GM21737 (cell line): ENCODE results near the gene AGAP6.
"Not testable (repeated sequence)": the region's sequence is repeated elsewhere in the genome, so short reads cannot be mapped to it uniquely, and the experiment has no call there.

ENCODE experiments used
- ATAC-seq: cut with Tn5 transposase; IDR thresholded peaks from one replicate; pipeline ENCODE4 v1.9.1; 2021; ENCODE audit warnings: mild to moderate bottlenecking, moderate library complexity; ENCODE audit not compliant: unreplicated experiment

Gene AGAP6

DNA sequence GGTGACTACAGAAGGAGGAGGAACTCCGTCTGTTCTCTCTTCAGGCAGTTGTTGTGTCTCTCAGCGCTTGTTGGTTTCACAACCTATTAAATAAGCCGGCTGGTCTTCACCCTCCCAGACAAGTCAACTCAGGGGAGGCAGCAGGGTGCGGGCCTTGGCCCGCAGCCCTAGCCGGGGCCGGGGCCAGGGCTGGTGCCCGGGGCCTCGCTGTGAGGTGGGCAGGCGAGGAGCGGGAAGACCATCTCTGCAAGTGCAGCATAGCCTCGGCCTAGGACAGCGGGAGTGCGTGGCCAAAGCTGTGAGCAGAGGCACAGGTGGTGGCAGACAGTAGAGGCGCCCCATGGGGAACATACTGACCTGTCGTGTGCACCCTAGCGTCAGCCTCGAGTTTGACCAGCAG is at the start of gene AGAP6:
TSS of gene AGAP6 (plus strand) at position 31 of the 400 bp plus-strand sequence. CDS start at position 341, 310 bp downstream.
- not testable (repeated sequence) for ATAC-seq

DNA sequence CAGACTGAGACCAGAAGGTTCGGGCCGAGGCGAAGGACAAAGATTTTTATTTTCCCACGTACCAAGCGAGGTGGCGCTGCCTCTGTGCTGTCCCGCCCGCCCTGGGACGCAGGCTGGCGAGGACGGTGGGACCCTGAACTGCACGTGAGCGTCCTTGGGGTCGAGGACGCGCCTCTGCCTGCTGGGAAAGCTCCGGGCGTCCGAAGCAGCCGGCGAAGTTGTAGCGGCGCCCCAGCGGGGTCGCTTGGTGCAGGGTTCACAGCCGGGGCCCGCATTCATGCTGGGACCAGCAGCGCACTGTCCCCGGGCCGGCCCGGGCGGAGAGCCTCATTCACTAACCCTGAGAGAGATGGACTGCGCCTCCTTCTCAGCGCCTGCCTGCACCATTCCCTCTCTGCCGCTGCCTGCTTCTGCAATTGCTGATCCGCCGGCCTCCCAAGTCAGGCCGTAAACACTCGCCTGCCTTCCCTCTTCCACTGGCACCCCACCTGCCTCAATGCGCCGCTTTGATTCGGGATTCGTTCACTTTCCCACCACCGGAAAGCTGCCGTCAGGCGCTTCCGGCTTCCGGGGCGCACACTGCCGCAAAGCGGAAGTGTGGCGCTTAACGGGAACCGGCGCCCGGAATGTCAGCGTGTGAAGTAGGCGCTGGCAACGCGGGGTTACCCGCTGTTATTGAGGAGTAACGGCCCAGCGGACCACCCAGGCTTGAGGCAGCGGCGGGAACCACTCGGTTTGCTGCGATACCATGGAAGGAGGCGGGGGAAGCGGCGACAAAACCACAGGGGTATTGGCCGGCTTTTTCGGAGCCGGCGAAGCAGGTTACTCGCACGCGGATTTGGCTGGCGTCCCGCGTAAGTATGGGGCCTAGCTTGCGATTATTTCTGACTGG is 46.5 kb upstream of the AGAP6 start, which contains the start of the genes PARG and TIMM23B:
TSS of gene PARG (minus strand) at position 581 of the 892 bp plus-strand sequence. CDS start at position 279, 302 bp downstream.
TSS of gene TIMM23B (plus strand) at position 607 of the 892 bp plus-strand sequence. CDS start at position 749, 142 bp downstream.
- ATAC-seq = peak; percentile 74

DNA sequence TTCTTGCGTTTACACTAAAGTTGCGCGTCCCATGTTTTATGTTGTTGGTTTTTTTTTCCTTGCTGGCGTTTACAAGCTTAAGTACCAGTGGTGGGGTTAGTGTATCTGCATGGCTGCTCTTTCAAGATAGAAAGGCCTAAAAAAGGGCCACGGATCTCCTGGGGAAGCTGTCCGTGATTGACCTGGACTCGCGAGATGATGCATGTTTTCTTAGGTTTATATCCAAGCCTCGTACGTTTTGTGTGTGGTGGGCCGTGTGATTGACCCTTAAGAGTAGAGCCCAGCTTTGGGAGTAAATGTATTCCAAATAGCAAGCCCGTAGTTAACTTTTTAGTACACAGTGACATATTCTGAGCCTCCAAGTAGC is 45.9 kb upstream of the AGAP6 start:
- not testable (repeated sequence) for ATAC-seq

DNA sequence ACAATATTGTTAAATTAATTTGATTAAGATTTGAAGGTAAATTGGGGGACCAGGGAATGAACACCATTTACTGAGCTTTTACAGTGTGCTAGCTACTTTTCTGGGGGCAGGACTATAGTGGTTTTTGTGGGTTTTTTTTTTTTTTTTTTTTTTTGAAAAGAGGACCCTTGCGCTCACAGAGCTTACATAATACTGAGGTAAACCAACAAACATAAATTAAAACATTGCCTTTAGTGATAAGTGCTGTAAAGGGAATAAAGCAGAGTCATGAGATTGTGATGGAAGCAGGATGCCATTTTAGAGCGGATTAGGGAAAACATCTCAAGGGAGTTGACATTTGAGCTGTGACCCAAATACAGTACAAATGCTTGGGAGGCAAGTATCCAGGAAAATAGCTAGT is 44.6 kb upstream of the AGAP6 start:
- not testable (repeated sequence) for ATAC-seq

DNA sequence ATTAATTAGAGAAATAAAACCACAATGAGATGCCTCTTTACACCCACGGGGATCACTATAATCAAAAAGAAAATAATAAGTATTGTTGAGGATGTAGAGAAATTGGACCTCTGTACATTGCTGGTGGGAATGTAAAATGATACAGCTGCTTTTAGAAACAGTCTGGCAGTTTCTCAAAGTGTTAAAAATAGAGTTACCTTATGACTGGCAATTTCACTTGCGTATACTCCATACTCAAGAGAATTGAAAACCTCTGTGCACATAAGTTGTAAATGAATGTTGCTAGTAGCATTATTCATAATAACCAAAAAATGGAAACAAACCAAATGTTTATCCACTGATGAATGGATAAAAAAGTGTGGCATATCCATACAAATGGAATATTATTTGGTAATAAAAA is 40.1 kb upstream of the AGAP6 start:
- ATAC-seq = peak; percentile 59

DNA sequence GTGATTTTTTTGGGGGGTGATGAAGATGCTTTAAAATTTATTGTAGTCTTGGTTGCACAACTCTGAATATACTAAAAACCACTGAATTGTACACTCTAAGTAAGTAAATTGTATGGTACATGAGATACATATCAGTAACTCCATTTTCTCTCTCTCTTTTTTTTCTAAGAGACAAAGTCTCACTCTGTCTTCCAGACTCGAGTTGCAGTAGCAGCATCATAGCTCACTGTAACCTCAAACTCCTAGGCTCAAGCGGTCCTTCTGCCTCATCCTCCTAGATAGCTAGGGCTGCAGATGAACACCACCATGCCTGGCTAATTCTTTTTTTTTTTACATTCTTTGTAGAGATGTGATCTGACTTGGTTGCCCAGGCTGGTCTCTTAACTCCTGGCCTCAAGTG is 39.5 kb upstream of the AGAP6 start:
- ATAC-seq = not testable (repeated sequence)

DNA sequence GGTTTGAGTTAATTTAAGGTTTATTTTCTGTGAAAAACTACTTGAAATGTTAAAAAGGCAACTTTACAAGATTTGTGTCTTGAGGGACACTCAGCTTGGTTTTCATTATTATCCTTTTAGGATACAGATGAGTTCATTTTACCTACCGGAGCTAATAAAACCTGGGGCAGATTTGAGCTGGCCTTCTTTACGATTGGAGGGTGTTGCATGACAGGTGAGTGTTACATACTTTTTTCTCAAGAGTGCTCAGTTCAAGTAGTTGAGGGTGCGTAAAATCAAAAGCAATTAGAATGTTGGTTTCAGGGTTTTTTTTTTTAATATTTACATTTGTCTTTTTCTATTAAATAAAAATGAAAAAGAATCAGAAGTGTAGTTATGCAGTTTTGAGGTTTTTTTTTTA is 36.2 kb upstream of the AGAP6 start:
- not testable (repeated sequence) for ATAC-seq

DNA sequence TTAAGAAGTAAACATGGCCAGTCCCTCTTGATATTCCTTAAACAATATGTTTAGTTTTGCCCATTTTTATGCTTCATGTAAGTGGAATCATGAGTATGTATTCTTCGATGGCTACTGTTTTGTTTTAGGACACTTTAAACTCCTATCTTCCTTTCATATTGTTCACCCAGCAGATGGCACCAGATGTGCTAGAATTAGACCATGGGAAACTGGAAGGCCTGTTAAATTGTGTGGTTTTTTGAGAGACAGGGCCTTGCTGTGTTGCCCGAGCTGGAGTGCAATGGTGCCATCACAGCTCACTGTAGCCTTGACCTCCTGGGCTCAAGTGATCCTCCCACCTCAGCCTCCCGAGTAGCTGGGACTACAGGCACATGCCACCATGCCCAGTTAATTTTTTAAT is 35.1 kb upstream of the AGAP6 start:
- ATAC-seq = not testable (repeated sequence)

DNA sequence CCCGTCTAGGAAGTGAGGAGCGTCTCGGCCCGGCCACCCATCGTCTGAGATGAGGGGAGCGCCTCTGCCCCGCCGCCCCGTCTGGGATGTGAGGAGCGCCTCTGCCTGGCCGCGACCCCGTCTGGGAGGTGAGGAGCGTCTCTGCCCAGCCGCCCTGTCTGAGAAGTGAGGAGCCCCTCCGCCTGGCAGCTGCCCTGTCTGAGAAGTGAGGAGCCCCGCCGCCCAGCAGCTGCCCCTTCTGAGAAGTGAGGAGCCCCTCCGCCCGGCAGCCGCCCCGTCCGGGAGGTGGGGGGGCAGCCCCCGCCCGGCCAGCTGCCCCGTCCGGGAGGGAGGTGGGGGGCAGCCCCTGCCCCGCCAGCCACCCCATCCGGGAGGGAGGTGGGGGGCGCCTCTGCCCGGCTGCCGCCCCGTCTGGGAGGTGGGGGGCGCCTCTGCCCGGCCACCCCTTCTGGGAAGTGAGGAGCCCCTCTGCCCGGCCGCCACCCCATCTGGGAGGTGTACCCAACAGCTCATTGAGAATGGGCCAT is 17.8 kb upstream of the AGAP6 start:
- ATAC-seq = not testable (repeated sequence)

DNA sequence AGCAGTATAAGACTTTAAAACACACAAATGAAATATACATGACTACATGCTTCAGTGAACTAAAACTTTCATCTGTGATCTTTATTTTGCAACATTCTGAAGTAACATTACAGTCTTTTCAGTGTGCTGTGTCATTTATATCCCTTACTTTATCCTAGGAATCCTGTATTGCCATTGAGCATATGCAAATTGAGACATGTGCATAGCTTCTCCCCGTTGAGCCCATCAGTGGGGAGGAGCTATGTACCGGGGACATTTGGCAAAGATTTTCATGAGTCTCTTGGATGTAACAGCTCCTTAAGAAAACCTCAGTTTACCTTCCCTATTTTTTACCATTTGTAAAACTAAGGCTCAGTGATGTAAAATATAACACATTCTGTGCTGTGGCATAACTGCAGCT is 16.7 kb upstream of the AGAP6 start:
- ATAC-seq = not testable (repeated sequence)

DNA sequence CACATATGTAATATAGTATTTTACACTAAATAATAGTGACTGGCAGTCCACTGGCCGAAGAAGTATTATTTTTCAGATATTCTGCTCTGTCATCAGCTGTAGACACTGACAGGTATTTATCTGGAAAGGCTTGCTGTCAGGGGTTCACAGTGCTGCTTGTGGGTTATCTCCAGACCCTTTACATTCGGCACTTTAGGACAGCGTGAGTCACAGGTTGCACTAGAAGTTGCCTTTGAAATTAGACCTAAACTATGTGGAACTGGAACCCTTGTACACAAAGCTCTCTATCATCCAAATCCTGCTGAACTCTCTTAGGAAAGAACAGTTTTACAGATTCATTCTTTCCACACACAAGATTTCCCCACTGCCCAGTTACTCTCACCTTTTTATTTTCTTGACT is 16.1 kb upstream of the AGAP6 start:
- not testable (repeated sequence) for ATAC-seq

DNA sequence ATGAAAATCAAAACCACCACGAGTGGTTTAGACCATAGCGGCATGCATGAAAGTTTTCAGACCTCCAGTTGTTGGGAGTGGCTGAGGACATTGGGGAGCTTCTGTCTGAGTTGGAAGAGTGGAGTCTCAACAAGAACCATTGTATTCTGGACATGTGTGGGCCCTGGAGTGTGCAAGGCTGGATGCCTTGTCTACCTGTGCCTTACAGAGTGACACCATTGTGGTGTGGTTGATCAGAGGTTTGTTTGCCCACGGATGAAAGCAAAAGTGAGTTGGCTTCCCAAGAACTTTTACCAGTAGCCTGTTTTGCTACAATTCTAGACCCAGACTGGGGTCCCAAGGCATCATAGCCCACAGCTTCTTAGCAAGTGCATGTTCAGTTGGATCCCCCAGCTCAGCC is 10.4 kb upstream of the AGAP6 start:
- not testable (repeated sequence) for ATAC-seq

DNA sequence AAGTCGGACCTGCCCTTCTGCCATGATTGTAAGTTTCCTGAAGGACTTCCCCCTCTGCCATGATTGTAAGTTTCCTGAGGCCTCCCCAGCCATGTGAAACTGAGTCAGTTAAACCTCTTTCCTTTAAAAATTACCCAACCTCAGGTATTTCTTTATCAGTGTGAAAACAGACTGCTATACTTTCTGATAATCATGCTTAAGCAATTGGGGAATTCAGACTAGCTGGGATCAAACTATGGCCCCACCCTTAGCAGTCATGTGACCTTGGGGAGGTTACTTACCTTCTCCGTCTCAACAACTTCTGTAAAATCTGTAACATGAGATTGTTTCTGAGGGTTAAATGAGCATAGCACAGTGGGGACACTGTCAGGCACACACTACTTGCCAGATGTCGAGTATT is 999 bp upstream of the AGAP6 start:
- ATAC-seq = not testable (repeated sequence)

DNA sequence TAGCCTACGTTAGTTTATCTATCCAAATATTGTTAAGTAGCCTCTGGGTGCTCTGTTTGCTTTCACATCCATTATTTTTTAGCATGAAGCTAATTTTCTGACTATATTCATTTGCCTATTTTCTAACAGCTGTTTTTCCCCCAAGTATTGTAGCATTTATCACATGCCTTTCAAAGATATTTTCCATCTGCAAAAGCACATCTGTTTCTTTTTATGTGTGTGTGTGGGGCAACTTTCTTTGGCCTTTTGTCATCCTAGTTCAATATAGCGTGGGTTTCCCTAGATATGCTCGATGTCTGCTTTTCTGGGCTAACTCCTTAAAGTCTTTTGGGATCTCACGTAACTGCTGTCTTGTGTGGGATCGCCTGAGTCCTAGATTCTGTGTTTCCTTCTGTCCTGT is 7.1 kb downstream of the AGAP6 start:
- ATAC-seq = not testable (repeated sequence)

DNA sequence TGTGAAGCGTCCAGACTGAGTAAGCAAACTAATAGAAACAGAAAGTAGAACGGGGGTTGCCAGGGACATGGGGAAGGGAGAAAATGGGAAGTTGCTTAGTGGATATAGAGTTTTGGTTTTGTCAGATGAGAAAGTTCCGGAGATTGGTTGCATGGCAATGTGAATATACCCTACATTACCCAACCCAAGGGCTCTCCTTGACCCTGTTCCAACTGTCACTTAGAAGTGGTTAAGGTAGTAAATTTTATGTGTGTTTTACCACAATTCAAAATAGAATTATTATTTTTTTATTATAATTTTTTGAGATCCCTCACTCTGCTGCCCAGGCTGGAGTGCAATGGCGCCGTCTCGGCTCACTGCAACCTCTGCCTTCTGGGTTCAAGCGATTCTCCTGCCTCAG is 25.8 kb downstream of the AGAP6 start:
- ATAC-seq = not testable (repeated sequence)

DNA sequence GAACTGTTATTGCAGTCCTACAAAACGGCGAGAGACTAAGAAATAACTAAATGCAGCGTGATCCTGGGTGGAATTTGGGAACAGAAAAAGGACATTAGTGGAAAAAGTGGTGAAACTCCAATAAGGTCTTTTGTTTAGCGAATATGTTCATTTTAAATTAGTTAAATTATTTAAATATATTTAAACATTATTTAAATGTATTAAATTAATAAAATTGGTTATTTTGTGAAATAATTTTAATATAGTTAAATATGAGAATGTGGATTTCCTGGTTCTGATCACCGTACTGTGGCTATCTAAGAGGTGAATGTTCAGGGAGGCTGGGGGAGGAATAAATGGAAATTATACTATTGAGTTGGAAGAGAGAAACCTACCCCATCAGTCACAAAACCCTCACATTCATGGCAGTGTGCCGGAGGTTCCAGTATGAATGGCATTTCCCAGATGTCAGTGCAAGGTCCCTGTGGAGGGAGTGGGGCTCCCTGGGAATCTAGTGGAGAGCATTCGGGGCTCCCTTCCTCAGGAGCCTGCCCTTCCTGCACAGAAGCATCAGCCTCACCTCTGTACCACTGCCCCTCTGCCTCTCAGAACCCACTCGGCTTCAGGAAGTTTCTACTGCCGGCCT is 27.5 kb downstream of the AGAP6 start:
- not testable (repeated sequence) for ATAC-seq

DNA sequence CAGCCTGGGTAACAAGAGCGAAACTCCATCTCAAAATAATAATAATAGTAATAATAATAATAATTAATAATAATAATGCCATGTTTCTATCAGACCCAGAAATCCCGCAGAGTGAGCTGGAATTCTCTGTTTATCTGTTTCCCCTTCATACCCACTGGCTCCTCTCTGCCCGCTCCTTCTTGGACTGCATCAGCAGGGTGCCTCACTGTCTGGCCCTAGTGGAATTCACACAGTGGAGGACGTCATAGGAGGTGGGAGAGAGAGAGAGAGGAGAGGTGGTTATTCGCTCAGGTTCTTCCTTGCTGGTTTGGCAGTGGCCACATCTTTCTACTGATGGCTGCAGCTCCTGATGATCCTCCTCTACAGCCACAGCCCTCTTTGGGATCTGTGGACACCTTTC is 28.7 kb downstream of the AGAP6 start:
- ATAC-seq = not testable (repeated sequence)

DNA sequence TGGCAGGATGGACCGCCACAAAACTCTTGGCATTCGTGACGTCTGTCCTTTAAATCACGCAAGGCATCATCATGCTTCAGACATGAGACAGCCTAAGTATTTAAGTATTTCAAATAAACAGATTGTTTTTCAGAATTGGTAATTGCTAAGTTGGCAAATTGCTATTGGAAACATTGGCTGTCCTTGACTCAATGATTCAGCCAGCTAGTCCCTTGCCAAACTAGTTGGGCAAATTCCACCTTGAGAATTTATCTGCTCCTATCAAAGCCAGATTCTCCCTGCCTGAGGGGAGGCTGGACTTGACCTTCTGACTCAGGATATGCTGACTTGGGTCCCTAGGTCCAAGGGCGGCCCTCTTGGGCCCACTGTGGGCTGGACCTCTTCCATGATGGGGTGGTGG is 29.4 kb downstream of the AGAP6 start:
- ATAC-seq = not testable (repeated sequence)

DNA sequence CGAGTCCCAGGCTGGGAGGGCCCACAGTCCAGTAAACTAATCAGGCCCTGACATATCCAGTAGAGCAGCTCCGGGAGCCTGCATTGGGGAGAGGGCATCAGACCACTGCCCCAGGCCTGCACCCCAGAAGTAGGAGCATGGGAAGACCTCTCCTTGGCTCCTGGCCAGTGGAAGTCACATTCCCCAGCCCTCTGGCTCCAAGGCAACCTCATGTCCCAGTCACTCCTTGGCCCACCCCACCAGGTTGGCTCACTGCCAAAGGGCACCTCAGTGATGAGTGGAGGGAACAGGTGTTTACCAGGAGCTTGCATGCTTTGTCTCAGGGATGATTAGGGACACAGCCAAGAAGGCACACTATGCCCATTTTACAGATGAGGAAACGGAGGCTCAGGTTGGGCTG is 31.1 kb downstream of the AGAP6 start:
- ATAC-seq = not testable (repeated sequence)

DNA sequence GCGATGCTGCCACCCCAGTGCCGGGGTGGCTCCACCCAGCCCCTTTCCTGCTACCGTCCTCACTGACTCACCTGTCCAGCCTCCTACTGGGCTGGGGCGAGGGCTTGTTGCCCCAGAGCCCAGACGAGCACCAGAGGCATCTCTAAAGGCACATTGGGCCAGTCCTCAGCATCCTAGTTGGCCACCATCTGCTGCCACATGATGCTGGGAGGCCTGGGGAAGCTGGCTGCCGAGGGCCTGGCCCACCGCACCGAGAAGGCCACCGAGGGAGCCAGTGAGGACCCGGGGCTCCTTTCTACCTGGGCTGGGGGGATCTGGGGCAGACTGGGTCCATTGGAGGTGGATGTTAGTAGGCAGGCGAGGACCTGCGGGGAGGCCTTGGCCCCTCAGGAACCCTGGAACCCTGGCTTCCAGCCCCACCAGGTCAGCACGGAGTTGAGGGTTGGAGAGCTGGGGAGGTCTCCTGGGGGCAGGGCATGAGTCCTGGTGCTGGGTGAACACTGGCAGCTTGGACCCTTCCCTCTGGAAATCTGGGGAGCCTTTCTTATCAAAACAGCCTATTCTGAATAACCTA is 32.3 kb downstream of the AGAP6 start:
- ATAC-seq = not testable (repeated sequence)

DNA sequence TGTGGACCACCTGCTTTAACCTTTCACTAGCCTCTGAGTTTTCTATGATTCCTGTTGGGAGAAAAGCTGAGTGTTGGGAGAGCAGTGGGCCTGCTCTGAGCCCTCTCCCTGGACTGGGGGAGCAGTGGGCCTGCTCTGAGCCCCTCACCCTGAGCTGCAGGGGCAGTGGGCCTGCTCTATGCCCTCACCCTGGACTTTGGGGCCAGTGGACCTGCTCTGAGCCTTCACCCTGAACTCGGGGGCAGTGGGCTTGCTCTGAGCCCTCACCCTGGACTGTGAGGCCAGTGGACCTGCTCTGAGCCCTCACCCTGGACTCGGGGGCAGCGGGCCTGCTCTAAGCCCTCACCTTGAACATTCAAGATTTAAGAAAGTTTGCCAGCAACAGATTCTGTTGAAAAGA is 33.4 kb downstream of the AGAP6 start:
- no peak for ATAC-seq
